Measurements from ENCODE around the gene NXPE3.

- TF ChIP-seq CTCF (conservative IDR thresholded peaks at IDR 0.05; ENCODE audit: low read length) (no peak), EZH2phosphoT487 (IDR thresholded peaks at IDR 0.05; ENCODE audit: borderline replicate concordance) (no peak)
Observed at GRCh38 chr3:101836652-101837598, 57.9 kb downstream of the NXPE3 start.

All from Loucy (cell line).